ENCODE measurements around the gene ALX1.

- TF ChIP-seq EZH2phosphoT487 (IDR thresholded peaks at IDR 0.05; ENCODE audit: insufficient read depth, low read depth), result no peak
- TF ChIP-seq EZH2 (IDR thresholded peaks at IDR 0.05; ENCODE audit: insufficient read depth, poor library complexity, severe bottlenecking), result no peak
Observed at GRCh38 chr12:85283560-85283959, 3.5 kb downstream of the ALX1 start.
